IMR-90 (cell line): ENCODE measurements around the gene CRIM1. TPM values are rescaled to one million over a fixed set of nuclear protein-coding genes. Genes with fewer than 3 reads are reported as not detected.
A peak's percentile ranks its signal among the peaks of the same experiment; 100 is the strongest.

ENCODE experiments used
- ATAC-seq: fragments of 200-7000 bp; cut with Tn5 transposase; 2 replicates; pipeline ENCODE4 v1.9.1; 2020; ENCODE audit warnings: low read depth, mild to moderate bottlenecking, moderate library complexity
- BruUV-seq: library from RNA; stranded (reverse); fragments of 400-500 nt; replicated peaks from 2 replicates; lab custom pipeline; 2021; lab: Mats Ljungman, UMichigan
- CTCF ChIA-PET: fragments of 300-600 bp; formaldehyde crosslinking; extraction: SDS; loops from one replicate; lab custom pipeline; 2021; ENCODE audit warnings: antibody characterized with exemption; lab: Yijun Ruan, JAX
- POLR2A ChIA-PET: fragments of 300-600 bp; sonication (Branson Sonifier 250); formaldehyde crosslinking; loops from one replicate; lab custom pipeline; 2022; ENCODE audit warnings: antibody characterized with exemption; ENCODE audit not compliant: unreplicated experiment; lab: Charles Lee
- DNase-seq: peaks from one replicate; pipeline ENCODE4 v3.0.0; 2013
- H2AFZ ChIP-seq: replicated peaks from 2 replicates; pipeline ENCODE3; 2013; ENCODE audit warnings: low read length, mild to moderate bottlenecking; ENCODE audit not compliant: poor library complexity
- H2AK5ac ChIP-seq: 2 replicates; pipeline ENCODE4 v1.6.1; 2013; ENCODE audit warnings: low read depth, low read length, inconsistent platforms
- H2AK9ac ChIP-seq: replicated peaks from 2 replicates; pipeline ENCODE3; 2013; ENCODE audit warnings: mild to moderate bottlenecking, low read depth, low read length, moderate library complexity; ENCODE audit not compliant: poor library complexity
- H2BK120ac ChIP-seq: 2 replicates; pipeline ENCODE4 v1.6.1; 2013; ENCODE audit warnings: low read depth, low read length, inconsistent platforms
- H2BK15ac ChIP-seq: 3 replicates; pipeline ENCODE4 v1.6.1; 2013; ENCODE audit warnings: low read depth, low read length, inconsistent platforms
- H2BK20ac ChIP-seq: 2 replicates; pipeline ENCODE4 v1.6.1; 2013; ENCODE audit warnings: low read depth, mild to moderate bottlenecking, inconsistent platforms, low read length, moderate library complexity
- H2BK5ac ChIP-seq: 2 replicates; pipeline ENCODE4 v1.6.1; 2013; ENCODE audit warnings: mild to moderate bottlenecking, low read depth, low read length, inconsistent platforms; ENCODE audit not compliant: poor library complexity, severe bottlenecking
- H3K14ac ChIP-seq: replicated peaks from 2 replicates; pipeline ENCODE4 v1.6.1; 2013; ENCODE audit warnings: low read depth, low read length, inconsistent platforms
- H3K18ac ChIP-seq: 2 replicates; pipeline ENCODE4 v1.6.1; 2013; ENCODE audit warnings: low read depth, low read length, control low read depth
- H3K23ac ChIP-seq: 2 replicates; pipeline ENCODE4 v1.6.1; 2013; ENCODE audit warnings: low read depth, low read length, inconsistent platforms
- H3K27ac ChIP-seq: 2 replicates; pipeline ENCODE4 v1.5.1; 2013; ENCODE audit warnings: mild to moderate bottlenecking, control low read depth, low read length; ENCODE audit not compliant: insufficient read depth
- H3K27me3 ChIP-seq: 2 replicates; pipeline ENCODE4 v1.6.1; 2013; ENCODE audit warnings: low read length; ENCODE audit not compliant: control insufficient read depth, insufficient read depth
- H3K36me3 ChIP-seq: 2 replicates; pipeline ENCODE4 v1.6.1; 2013; ENCODE audit warnings: low read length, mixed read lengths; ENCODE audit not compliant: control insufficient read depth, insufficient read depth
- H3K4ac ChIP-seq: 2 replicates; pipeline ENCODE4 v1.6.1; 2013; ENCODE audit warnings: low read depth, low read length, inconsistent platforms
- H3K4me1 ChIP-seq: 2 replicates; pipeline ENCODE4 v1.6.1; 2013; ENCODE audit warnings: low read length, mixed read lengths; ENCODE audit not compliant: control insufficient read depth, insufficient read depth
- H3K4me2 ChIP-seq: 2 replicates; pipeline ENCODE4 v1.6.1; 2013; ENCODE audit warnings: low read depth, mild to moderate bottlenecking, control low read depth, low read length, moderate library complexity
- H3K4me3 ChIP-seq: 2 replicates; pipeline ENCODE4 v1.5.1; 2013; ENCODE audit warnings: low read depth, mild to moderate bottlenecking, control low read depth, low read length, moderate library complexity; ENCODE audit not compliant: insufficient read depth
- H3K56ac ChIP-seq: 2 replicates; pipeline ENCODE4 v1.6.1; 2013; ENCODE audit warnings: low read length, inconsistent platforms; ENCODE audit not compliant: insufficient read depth; ENCODE audit errors: extremely low read depth
- H3K79me1 ChIP-seq, 2 experiments: 2 replicates each; pipeline ENCODE4 v1.6.1; 2013; ENCODE audit warnings: low read length in 2 of 2, inconsistent platforms in 1 of 2, low read depth in 1 of 2
- H3K9ac ChIP-seq: 2 replicates; pipeline ENCODE4 v1.6.1; 2013; ENCODE audit warnings: low read depth, low read length, control low read depth
- H3K9me1 ChIP-seq: 2 replicates; pipeline ENCODE4 v1.6.1; 2013; ENCODE audit warnings: low read length, inconsistent platforms; ENCODE audit not compliant: insufficient read depth
- H3K9me3 ChIP-seq: 2 replicates; pipeline ENCODE4 v1.6.1; 2013; ENCODE audit warnings: low read length; ENCODE audit not compliant: control insufficient read depth, insufficient read depth
- H4K20me1 ChIP-seq: 2 replicates; pipeline ENCODE4 v1.6.1; 2013; ENCODE audit warnings: low read length, inconsistent platforms; ENCODE audit not compliant: insufficient read depth
- H4K5ac ChIP-seq: 2 replicates; pipeline ENCODE4 v1.6.1; 2013; ENCODE audit warnings: mild to moderate bottlenecking, low read depth, low read length, control low read depth
- H4K8ac ChIP-seq, 2 experiments: 2 replicates each; pipeline ENCODE4 v1.6.1; 2013; ENCODE audit warnings: low read depth in 2 of 2, low read length in 2 of 2, control low read depth in 1 of 2, inconsistent platforms in 1 of 2
- H4K91ac ChIP-seq: 2 replicates; pipeline ENCODE4 v1.6.1; 2013; ENCODE audit warnings: low read depth, low read length, inconsistent platforms; ENCODE audit not compliant: insufficient read depth
- BHLHE40 ChIP-seq: fragments of 150-350 bp; IDR thresholded peaks from 2 replicates; pipeline ENCODE4 v1.6.1; 2016; ENCODE audit warnings: mild to moderate bottlenecking, low read depth, low read length
- CEBPB ChIP-seq: IDR thresholded peaks from 2 replicates; pipeline ENCODE4 v1.6.1; 2012; ENCODE audit warnings: low read depth, low read length, improper control_type of control experiment
- MAZ ChIP-seq: IDR thresholded peaks from 2 replicates; pipeline ENCODE4 v1.6.1; 2012; ENCODE audit warnings: low read depth, mild to moderate bottlenecking, low read length, improper control_type of control experiment, moderate library complexity, borderline replicate concordance
- SMC3 ChIP-seq: fragments of 150-350 bp; IDR thresholded peaks from 2 replicates; pipeline ENCODE4 v1.6.1; 2016; ENCODE audit warnings: low read depth, mild to moderate bottlenecking, antibody characterized with exemption, low read length, moderate library complexity
- WGBS, 2 experiments: methylation state at CpG; one replicate each; pipeline versions ENCODE4 v1.1.5 to v1.1.7; 2013; ENCODE audit warnings: missing lambda C conversion rate in 2 of 2; ENCODE audit not compliant: insufficient read length in 1 of 2; ENCODE audit errors: extremely low coverage in 2 of 2; 5-methylcytosine and 5-hydroxymethylcytosine counted together
- dilution Hi-C: fragments of 300-500 bp; cut with HindIII; formaldehyde crosslinking; loops from one replicate; pipeline ENCODE4 v1.14.3; 2018; ENCODE audit warnings: low sequenced_read_pairs; ENCODE audit not compliant: unreplicated experiment
- in situ Hi-C: fragments of 300-500 bp; cut with MboI; formaldehyde crosslinking; loops from 3 replicates; pipeline ENCODE4 v1.14.3; 2019; ENCODE audit warnings: low sequenced_read_pairs, inconsistent platforms, mixed read lengths
- intact Hi-C: fragments of 100-400 bp; cut with micrococcal nuclease; formaldehyde crosslinking; loops from 2 replicates; pipeline ENCODE4 v1.10.0; 2022
- polyA plus RNA-seq, 3 experiments: library from polyadenylated mRNA; depleted of rRNA; stranded (reverse); fragments of >200 nt; gene quantifications; 2 replicates each; pipeline ENCODE4 v1.2.3, GENCODE V29; 2012; ENCODE audit warnings: low replicate concordance in 1 of 3
- total RNA-seq: library from RNA; depleted of rRNA; stranded (reverse); fragments of >200 nt; gene quantifications from 2 replicates; pipeline ENCODE4 v1.2.3, GENCODE V29; 2012

The CRIM1 gene
- total and polyA plus RNA-seq, 2 of the 4 experiments (the other 2 are of a cell fraction), result 285 to 490 TPM

- TF ChIP-seq MAZ, result no peak
These were observed 3.7 kb upstream of the CRIM1 start (continued) for GRCh38 chr2:36351736-36352349.

- Histone ChIP-seq H3K4me3 (no peak overlapping the region), H4K8ac (no peak overlapping the region; a peak in 1 of 4 replicates), H3K4ac (peak overlapping the region; percentile 14; the same call in 1 of the 2 replicates), H3K79me1 (peaks cover 13 to 35% of the 10 kb centered on the region in 2 experiments), H2AK9ac (no peak overlapping the region), H2AK5ac (peak overlapping the region; percentile 36; the same call in 1 of the 2 replicates), H3K9me3 (no peaks in the 10 kb centered on the region), H3K9ac (no peak overlapping the region), H2BK5ac (peak overlapping the region; percentile 51), H3K9me1 (peaks cover 5% of the 10 kb centered on the region; the same call in 1 of the 2 replicates), H3K4me1 (peaks cover 7% of the 10 kb centered on the region), H3K36me3 (no peaks in the 10 kb centered on the region), H3K14ac (0 out of 2 replicates have a peak overlapping the region, but pooled peaks have one; percentile 16), H4K5ac (peak overlapping the region; percentile 33; the same call in 1 of the 2 replicates), H4K91ac (peak overlapping the region; percentile 31), H3K23ac (peak overlapping the region; percentile 44; the same call in 1 of the 2 replicates), H2BK15ac (0 out of 3 replicates have a peak overlapping the region, but pooled peaks have one; percentile 9), H2BK20ac (peak overlapping the region; percentile 38; the same call in 1 of the 2 replicates), H3K18ac (no peak overlapping the region), H3K27ac (no peak overlapping the region), H2BK120ac (peak overlapping the region; percentile 51; the same call in 1 of the 2 replicates), H3K56ac (no peak overlapping the region), H4K20me1 (peaks cover 24% of the 10 kb centered on the region), H2AFZ (no peak overlapping the region), H3K27me3 (no peaks in the 10 kb centered on the region), H3K4me2 (peak overlapping the region; percentile 35; the same call in 1 of the 2 replicates)
- POLR2A ChIA-PET, result interaction anchor here (0.6 kb wide), 1 partner anchor 107 kb away, joined by 3 read pairs; no protein-coding TSS in a partner anchor
- WGBS, 2 experiments, result no CpG with 5 or more reads among the region's 3 CpGs
- peak; percentile 83 for DNase-seq
- dilution Hi-C loops (no loop called here), intact Hi-C loops (loop anchor here (1.0 to 5.0 kb wide), 3 partner anchors 155 to 435 kb away; no protein-coding TSS in a partner anchor), in situ Hi-C loops (loop anchor here (5.0 kb wide), 2 partner anchors 315 to 430 kb away; no protein-coding TSS in a partner anchor)
- ATAC-seq, result no peak
- no TSS peak for BruUV-seq
- CTCF ChIA-PET, result interaction anchor here (0.6 to 1.5 kb wide), 9 partner anchors 16 to 433 kb away, joined by 3 to 6 read pairs (median 3); no protein-coding TSS in a partner anchor
- TF ChIP-seq SMC3 (no peak), CEBPB (peak; percentile 70), BHLHE40 (no peak)
These were observed 2.9 kb upstream of the CRIM1 start for GRCh38 chr2:36352701-36353100.
